D721Med (cell line): ENCODE data around the gene GJB3.
"Not testable (repeated sequence)": the region's sequence is repeated elsewhere in the genome, so short reads cannot be mapped to it uniquely, and the experiment has no call there.

ENCODE experiments used
- DNase-seq: peaks from one replicate; pipeline ENCODE4 v3.0.0; 2011; ENCODE audit warnings: low spot score; ENCODE audit not compliant: insufficient read length
- FAIRE-seq: peaks from 2 replicates; lab custom pipeline; 2011; peaks lifted over from hg19 to GRCh38; lab: Jason Lieb, UNC
- TF ChIP-seq, protein P1 (sequence below): IDR thresholded peaks from 2 replicates; pipeline ENCODE4 v1.5.1; 2012; ENCODE audit warnings: mild to moderate bottlenecking, control low read depth; ENCODE audit not compliant: insufficient read depth; ENCODE audit errors: missing control alignments

GJB3 gene

DNA sequence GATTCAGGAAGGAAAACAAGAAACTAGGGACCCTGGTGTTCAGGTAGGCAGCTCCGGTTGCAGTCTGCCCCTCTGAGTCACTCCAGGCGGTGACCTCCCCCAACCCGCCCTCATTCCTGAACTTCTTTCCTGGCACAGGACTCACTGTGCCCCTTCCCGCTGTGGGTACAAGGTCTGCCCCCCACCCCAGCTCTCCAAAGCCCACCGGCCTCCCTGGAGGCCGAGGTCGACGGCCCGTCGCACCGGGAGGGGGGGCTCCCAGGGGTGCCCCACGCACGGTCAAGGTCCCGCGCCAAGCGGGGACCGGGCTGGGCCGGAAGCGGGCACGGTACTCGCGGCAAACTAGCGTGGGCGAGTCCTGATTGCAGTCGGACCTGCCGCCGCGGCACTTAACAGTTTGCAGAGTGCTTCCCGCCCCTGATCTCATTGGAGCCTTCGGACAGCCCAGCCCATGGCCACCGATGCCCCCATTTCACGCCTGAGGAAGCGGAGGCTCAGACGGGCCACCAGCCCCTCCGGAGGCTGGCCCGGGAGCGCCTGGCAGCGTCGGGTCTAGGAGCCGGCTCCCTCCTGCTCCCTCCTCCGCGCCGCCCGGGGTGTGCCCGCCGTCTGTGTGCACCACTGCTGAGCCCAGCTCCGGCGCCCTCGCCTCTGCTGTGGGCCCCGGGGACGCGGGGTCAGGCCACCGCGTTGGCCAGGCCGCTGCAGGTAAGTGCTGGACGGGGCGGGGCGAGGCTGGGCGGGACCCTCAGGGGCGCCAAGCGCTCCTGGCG lies at the start of gene GJB3:
TSS of gene GJB3 (plus strand) at position 144 of the 773 bp plus-strand sequence. CDS start 3,549 bp downstream, outside the sequence.
- FAIRE-seq (no peak), DNase-seq (no peak)
- TF ChIP-seq, protein P1, sequence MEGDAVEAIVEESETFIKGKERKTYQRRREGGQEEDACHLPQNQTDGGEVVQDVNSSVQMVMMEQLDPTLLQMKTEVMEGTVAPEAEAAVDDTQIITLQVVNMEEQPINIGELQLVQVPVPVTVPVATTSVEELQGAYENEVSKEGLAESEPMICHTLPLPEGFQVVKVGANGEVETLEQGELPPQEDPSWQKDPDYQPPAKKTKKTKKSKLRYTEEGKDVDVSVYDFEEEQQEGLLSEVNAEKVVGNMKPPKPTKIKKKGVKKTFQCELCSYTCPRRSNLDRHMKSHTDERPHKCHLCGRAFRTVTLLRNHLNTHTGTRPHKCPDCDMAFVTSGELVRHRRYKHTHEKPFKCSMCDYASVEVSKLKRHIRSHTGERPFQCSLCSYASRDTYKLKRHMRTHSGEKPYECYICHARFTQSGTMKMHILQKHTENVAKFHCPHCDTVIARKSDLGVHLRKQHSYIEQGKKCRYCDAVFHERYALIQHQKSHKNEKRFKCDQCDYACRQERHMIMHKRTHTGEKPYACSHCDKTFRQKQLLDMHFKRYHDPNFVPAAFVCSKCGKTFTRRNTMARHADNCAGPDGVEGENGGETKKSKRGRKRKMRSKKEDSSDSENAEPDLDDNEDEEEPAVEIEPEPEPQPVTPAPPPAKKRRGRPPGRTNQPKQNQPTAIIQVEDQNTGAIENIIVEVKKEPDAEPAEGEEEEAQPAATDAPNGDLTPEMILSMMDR, result no peak

GRCh38 chr1:34732831-34733230 lies 48.2 kb upstream of the GJB3 start:
- DNase-seq, FAIRE-seq: not testable (repeated sequence)

GRCh38 chr1:34736692-34737091 lies 44.3 kb upstream of the GJB3 start:
- no peak for FAIRE-seq
- DNase-seq, result no peak
- TF ChIP-seq, protein P1, result no peak

GRCh38 chr1:34737236-34737635 lies 43.8 kb upstream of the GJB3 start:
- not testable (repeated sequence) for FAIRE-seq, DNase-seq

- no peak for DNase-seq
- TF ChIP-seq, protein P1, result no peak
- FAIRE-seq, result no peak
Observed at GRCh38 chr1:34739613-34740012, 41.4 kb upstream of the GJB3 start.

DNA sequence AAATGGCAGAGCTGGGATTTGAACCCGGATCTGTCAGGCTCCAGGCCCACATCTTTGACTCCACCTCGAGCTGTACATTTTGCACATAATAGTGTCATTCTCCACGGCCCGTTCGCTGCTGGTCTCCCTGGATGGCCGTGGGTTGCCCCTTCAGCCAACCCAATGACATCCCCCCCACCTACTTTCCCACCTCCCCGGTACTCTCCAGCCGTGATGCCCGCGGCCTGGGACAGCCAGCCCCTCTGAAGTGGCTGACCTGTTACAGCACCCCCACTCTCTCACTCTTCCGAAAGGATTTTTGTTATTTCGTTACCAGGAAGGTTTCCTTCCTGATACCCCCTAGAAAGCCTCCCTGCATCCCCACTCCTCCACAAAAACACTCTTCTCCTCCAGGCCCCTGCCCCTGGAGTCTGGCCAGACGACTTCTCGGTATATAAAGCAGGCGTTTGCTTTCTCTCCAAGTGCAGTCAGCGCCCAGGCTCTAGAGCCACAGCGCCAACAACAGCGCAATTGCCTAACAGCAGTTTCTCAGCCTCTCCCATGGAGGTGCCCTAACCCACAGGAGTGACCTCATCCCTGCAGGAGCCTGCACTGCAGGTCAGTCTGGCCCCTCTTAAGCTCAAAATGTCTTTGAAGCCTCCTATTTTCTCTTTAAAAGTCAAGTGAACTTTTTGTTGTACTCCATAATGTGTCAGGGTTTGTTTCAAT lies 40.7 kb upstream of the GJB3 start:
- FAIRE-seq (no peak), DNase-seq (no peak)
- TF ChIP-seq, protein P1, result no peak

- FAIRE-seq (no peak), DNase-seq (peak; percentile 81)
- TF ChIP-seq, protein P1, result peak; percentile 79
Observed at GRCh38 chr1:34742667-34743270, 38.2 kb upstream of the GJB3 start.

GRCh38 chr1:34743775-34744174 lies 37.2 kb upstream of the GJB3 start:
- FAIRE-seq (no peak), DNase-seq (no peak)

More at GRCh38 chr1:34743775-34744174, 37.2 kb upstream of the GJB3 start:
- TF ChIP-seq, protein P1, result no peak
